Stimulated activated naive CD8-positive, alpha-beta T cell treated with anti-CD3 and anti-CD28 coated beads, Interleukin-15, amount 100 ng/mL, for 72 hours (primary cell): ENCODE data around the gene DAGLA.

Experiments
- ATAC-seq: fragments of 150-1000 bp; cut with Tn5 transposase; 2 replicates; pipeline ENCODE4 v1.10.0; 2021; ENCODE audit warnings: mild to moderate bottlenecking, moderate library complexity
- DNase-seq, 2 donors: peaks; one replicate each; pipeline ENCODE4 v3.0.0; 2021 to 2022
- H3K27ac Mint-ChIP-seq, 2 donors: one replicate each; pipeline ENCODE4 v1.8.0; 2022; ENCODE audit warnings: mild to moderate bottlenecking in 2 of 2, mixed read lengths in 2 of 2, moderate library complexity in 2 of 2
- H3K27me3 Mint-ChIP-seq: one replicate; pipeline ENCODE4 v1.8.0; 2022; ENCODE audit warnings: mixed read lengths
- H3K4me1 Mint-ChIP-seq: one replicate; pipeline ENCODE4 v1.8.0; 2022; ENCODE audit warnings: mild to moderate bottlenecking, mixed read lengths
- H3K4me3 Mint-ChIP-seq, 2 donors: one replicate each; pipeline ENCODE4 v1.8.0; 2022; ENCODE audit warnings: mild to moderate bottlenecking in 2 of 2, mixed read lengths in 2 of 2, moderate library complexity in 1 of 2
- H3K9me3 Mint-ChIP-seq, 2 donors: one replicate each; pipeline ENCODE4 v1.8.0; 2022; ENCODE audit warnings: mixed read lengths in 2 of 2

The DAGLA gene

DNA sequence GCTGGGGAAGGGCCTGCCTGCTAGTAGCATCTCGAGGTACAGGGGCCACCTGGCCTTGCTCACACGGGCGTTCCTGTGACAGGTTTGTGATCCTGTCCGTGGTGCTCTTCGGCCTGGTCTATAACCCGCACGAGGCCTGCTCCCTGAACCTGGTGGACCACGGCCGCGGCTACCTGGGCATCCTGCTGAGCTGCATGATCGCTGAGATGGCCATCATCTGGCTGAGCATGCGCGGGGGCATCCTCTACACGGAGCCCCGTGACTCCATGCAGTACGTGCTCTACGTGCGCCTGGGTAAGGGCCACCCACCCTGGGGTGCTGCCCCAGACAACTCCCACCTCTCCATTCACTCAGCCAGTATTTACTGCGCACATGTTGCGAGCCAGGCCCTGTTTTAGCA, 40.4 kb downstream of the DAGLA start:
- H3K9me3 Mint-ChIP-seq = no peaks in the 10 kb centered on the region
- H3K4me1 Mint-ChIP-seq = no peaks in the 10 kb centered on the region
- H3K27ac Mint-ChIP-seq = peak overlapping the region in 1 of 2 donors; percentile 34
- H3K27me3 Mint-ChIP-seq = no peaks in the 10 kb centered on the region
- no peak for DNase-seq
- ATAC-seq = no peak
- H3K4me3 Mint-ChIP-seq = no peak overlapping the region

DNA sequence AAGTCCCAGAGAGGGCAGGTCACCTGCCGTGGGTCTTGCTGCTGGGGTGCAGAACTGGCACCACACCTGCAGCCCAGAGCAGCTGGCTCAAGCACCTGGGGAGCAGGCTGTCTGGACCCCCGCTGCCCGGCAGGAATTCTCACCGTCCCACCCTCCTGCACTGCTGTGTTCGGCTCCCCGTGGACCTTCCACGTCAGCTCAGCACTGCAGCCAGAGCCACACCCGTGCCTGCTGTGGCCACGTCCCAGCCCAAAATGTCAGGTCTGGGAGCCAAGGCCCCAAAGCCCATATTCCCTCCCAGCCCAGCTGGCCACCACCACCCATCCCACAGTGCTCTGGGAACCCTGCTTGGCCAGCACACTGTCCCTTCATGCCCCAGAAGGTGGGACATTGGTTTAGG, 44.2 kb downstream of the DAGLA start:
- H3K9me3 Mint-ChIP-seq = no peaks in the 10 kb centered on the region
- no peaks in the 10 kb centered on the region for H3K27me3 Mint-ChIP-seq
- H3K4me3 Mint-ChIP-seq = no peak overlapping the region
- DNase-seq (no peak), ATAC-seq (no peak)
- peaks cover 6% of the 10 kb centered on the region for H3K4me1 Mint-ChIP-seq
- H3K27ac Mint-ChIP-seq = no peak overlapping the region

DNA sequence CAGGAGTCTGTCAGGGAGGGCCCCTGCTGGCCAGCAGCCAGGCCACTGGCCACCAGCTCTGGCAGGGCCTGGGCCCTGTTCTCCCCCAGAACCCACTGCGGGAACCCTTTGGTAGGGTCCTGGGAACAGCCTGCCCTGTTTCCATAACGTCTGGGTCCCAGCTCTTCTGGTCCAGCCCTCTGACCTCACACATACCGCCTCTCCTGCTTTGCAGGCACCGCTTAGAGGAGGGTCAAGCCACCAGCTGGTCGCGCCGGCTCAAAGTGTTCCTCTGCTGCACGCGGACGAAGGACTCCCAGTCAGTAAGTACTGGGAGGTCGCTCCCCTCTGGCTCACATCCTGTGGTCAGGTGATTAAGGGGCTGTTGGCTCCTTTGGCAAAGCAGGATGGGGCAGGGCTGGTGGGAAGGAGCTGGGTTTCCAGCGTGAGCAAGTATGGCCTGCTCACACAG, 45.6 kb downstream of the DAGLA start:
- no peak overlapping the region for H3K4me3 Mint-ChIP-seq
- ATAC-seq (no peak), DNase-seq (no peak)
- H3K27ac Mint-ChIP-seq = no peak overlapping the region
- no peaks in the 10 kb centered on the region for H3K9me3 Mint-ChIP-seq
- H3K27me3 Mint-ChIP-seq = no peaks in the 10 kb centered on the region
- peaks cover 6% of the 10 kb centered on the region for H3K4me1 Mint-ChIP-seq

DNA sequence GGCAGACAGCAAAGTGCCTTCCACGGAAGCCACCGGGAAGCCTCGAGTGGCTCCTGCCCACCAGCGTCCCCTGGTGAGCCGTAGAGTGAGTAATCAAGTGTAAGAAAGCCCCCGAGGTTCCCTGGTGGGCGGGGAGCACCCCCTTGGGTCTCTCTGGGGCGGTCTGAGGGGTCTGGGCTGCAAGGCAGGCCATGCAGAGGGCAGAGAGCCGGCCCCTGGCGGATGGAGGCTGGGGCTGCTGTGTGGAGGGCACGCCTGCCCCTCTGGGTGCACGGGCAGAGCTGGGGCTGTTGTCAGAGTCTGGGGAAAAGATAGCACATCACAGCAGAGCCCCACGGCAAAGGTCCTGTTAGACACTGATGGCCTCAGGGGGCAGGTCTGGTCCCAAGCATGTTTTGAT, 46.6 kb downstream of the DAGLA start:
- H3K27me3 Mint-ChIP-seq = no peaks in the 10 kb centered on the region
- peaks cover 6% of the 10 kb centered on the region for H3K4me1 Mint-ChIP-seq
- no peak for DNase-seq
- no peak overlapping the region for H3K4me3 Mint-ChIP-seq
- ATAC-seq = no peak
- no peaks in the 10 kb centered on the region for H3K9me3 Mint-ChIP-seq
- no peak overlapping the region for H3K27ac Mint-ChIP-seq

DNA sequence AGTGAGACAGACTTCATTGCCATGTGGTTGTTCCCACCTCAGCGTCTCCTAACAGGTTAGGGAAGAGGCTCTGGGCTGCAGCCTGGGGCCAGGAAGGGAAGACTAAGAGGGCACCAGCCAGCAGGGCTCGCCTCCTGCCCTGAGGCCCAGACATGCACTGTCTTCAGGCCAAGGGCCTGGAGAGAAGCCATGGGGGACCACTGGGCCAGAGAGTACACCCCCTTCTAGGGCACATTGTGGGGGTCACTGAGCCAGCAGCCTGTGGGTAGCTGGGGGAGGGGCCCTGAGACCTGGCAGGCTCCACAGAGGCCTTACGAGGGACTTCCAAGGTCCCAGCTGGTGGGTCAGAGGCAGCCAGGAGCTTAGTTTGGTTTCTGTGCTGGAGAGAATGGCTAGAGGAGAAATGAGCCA, 47.2 kb downstream of the DAGLA start:
- Mint-ChIP-seq H3K27ac (no peak overlapping the region), H3K9me3 (no peaks in the 10 kb centered on the region), H3K27me3 (no peaks in the 10 kb centered on the region), H3K4me3 (no peak overlapping the region), H3K4me1 (peaks cover 6% of the 10 kb centered on the region)
- ATAC-seq = no peak
- no peak for DNase-seq

DNA sequence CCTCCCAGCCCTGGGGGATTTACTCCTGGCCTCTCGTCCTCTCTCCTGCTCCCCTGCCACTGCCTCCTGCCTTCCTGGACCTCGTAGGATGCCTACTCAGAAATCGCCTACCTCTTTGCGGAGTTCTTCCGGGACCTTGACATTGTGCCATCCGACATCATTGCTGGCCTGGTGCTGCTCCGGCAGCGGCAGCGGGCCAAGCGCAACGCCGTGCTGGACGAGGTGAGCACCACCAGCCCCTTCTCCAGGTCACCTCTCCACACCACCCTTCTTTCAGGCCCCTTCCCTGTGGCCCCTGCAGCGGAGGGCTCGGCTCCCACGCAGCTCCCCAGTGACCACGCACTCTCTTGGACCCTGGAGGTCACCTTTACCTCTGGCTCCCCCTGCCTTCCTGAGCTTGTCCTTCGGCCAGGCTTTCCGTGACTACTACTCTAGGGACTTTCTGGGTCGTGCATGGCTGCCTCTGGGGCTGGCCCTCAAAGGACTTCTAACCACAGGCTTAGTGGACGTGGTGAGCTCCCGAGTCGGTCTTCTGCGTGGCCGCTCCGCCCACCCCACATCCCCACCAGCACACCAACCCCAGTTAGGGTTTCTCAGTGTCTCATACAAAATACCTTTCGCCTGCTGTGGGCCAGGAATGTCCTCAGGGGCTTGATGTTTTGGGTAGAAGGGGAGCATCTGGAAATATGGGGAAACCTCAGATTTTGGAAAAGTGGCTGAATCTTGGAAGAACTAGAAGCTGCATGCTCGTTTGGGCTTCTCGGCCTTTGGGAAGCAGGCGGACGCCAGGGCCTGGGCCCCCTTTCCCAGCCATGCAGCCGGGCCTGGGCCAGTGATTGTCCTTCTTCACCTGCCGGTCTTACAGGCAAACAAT, 48.1 kb downstream of the DAGLA start:
- Mint-ChIP-seq H3K27ac (peak overlapping the region in 1 of 2 donors; percentile 14), H3K9me3 (no peaks in the 10 kb centered on the region), H3K4me1 (peaks cover 9% of the 10 kb centered on the region), H3K27me3 (no peaks in the 10 kb centered on the region), H3K4me3 (no peak overlapping the region)
- ATAC-seq (no peak), DNase-seq (no peak)

DNA sequence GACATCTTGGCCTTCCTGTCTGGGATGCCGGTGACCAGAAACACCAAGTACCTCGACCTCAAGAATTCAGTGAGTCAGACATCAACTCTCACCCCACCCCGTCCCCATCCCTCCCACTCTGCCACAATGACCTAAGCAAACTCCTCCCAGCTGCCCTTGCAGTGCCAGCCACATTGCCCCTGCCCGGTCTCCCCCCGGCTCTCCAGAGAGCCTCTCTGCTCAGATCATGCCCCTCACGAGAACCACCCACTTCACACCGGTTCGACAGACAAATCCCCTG, 48.7 kb downstream of the DAGLA start:
- Mint-ChIP-seq H3K4me3 (no peak overlapping the region), H3K9me3 (no peaks in the 10 kb centered on the region), H3K27ac (peak overlapping the region; percentile 14), H3K4me1 (peaks cover 12% of the 10 kb centered on the region), H3K27me3 (no peaks in the 10 kb centered on the region)
- no peak for DNase-seq
- no peak for ATAC-seq

DNA sequence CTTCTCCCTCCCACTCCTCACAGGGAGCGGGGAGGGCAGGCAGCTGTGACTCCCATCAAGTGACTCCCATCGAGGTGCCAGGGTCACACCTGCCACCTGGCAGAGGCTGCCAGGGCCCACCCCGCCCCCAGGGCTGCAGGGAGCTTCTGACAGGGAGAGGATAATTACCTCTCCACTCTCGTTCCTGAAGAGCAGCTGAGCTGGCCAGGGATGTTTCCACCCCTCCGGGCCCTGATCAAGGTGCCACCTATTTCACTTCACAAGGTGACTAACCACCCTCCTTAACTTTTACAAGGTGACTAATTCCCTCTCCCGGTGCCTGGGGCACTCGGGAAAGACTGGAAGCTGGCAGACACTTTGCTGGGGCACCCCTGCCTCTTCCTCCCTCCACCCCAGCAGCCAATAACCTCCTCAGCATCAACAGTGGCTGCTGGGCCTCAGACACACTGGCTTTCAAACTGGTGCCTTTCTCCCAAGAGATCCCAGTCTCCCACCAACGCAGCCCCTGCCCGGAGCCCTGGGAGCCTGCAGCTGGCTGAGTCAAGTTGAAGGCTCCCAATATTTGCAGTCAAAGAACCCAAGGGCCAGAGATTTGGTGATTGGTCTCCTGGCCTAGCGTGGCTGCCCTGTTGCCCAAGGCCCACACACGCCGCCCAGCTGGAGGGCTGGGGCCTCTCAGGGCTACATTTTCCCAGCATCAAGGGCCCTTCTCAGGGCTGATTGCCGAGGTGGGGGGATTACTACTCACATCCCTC, 50.2 kb downstream of the DAGLA start:
- H3K4me3 Mint-ChIP-seq = no peak overlapping the region
- no peaks in the 10 kb centered on the region for H3K9me3 Mint-ChIP-seq
- H3K4me1 Mint-ChIP-seq = peaks cover 12% of the 10 kb centered on the region
- peak overlapping the region in 1 of 2 donors; percentile 2 for H3K27ac Mint-ChIP-seq
- ATAC-seq (no peak), DNase-seq (no peak)
- H3K27me3 Mint-ChIP-seq = no peaks in the 10 kb centered on the region

DNA sequence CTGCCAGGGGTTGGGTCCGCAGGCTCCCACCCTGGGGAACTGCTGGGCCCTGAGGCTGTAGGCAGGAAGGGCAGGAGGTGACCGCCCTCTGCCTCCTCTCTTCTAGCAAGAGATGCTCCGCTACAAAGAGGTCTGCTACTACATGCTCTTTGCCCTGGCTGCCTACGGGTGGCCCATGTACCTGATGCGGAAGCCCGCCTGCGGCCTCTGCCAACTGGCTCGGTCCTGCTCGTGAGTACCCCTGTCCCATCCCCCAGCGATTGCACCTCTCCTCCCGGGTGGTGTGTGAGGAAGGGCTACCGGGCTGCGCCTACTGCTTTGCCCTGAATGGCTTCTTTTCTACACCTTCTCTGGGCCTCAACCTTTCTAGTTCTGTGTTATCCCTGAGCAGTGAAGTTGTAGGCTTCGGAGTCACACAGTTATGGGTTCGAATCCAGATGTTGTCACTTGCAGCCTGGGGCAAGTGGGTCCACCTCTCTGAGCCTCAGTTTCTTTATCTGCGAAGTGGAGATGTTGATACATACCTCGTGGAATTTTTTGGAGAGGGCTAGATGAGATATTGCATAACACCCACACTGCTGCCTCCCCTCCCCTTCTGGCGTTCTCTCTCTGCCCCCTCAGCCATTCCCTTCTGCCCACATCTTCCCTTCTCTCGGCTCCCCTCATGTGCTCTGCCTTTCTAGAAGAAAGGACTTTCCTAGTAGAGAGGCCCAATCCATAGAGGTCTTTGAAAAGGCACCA, 51.2 kb downstream of the DAGLA start:
- Mint-ChIP-seq H3K27me3 (no peaks in the 10 kb centered on the region), H3K4me3 (no peak overlapping the region), H3K27ac (no peak overlapping the region), H3K9me3 (no peaks in the 10 kb centered on the region), H3K4me1 (peaks cover 12% of the 10 kb centered on the region)
- ATAC-seq (no peak), DNase-seq (no peak)

DNA sequence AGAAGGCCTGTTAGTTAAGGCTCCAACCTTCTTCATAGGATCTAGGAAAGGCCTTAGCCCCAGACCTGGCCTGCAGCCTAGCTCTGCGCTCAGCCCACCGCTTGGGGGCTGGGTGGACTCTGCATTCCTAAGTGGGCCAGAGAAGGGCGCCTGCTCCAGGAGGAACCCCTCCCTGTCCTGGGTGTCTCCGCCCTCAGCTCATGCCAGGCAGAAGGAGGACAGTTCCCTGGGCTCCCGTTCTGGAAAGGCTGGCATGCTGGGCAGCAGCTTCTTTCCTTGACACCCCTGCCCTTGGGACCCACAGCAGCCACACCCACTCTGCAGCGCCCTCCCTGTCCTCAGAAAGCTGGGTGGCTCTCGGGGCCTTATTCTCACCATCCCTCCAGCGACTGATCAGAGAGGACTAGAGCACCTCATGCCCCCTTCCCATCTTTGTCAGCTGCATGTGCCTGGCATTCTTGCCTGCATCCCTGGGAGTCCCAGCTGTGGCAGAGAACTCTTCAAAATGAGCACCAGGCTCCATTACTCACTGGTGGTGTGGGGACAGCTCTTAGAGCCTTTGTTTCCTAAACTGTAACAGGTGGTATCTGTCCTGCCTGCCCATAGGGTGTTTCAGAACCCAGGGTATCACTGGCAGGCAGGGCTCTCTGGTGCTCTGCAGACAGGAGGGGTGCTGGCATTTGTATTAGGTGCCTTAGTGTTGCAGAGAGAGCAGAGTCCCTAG, 51.9 kb downstream of the DAGLA start:
- peaks cover 12% of the 10 kb centered on the region for H3K4me1 Mint-ChIP-seq

DNA sequence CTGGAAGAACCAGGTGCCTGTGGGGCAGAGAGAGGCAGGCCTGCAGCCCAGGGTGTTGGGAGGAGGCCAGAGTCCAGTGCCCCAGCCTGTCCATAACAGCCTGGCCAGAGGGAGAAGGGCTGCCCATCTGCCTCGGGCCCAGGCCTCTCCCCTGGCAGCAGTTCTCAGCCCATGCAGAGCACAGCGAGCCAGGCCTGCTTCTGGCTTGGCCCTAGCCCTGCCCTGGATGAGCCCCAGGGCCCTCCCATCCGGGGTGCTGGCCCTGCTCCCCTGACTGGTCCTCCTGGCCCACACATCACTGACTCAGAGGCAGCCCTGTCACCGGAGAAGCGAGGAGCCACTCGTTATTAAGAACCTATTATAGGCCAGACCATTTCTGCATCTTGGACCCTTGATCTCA, 52.5 kb downstream of the DAGLA start:
- H3K4me1 Mint-ChIP-seq = peaks cover 12% of the 10 kb centered on the region
- H3K9me3 Mint-ChIP-seq = no peaks in the 10 kb centered on the region
- ATAC-seq = no peak
- H3K27ac Mint-ChIP-seq = no peak overlapping the region
- DNase-seq = no peak
- H3K4me3 Mint-ChIP-seq = no peak overlapping the region
- H3K27me3 Mint-ChIP-seq = no peaks in the 10 kb centered on the region

More for the DNA sequence above, 51.9 kb downstream of the DAGLA start:
- no peaks in the 10 kb centered on the region for H3K27me3 Mint-ChIP-seq
- H3K27ac Mint-ChIP-seq = no peak overlapping the region
- H3K9me3 Mint-ChIP-seq = no peaks in the 10 kb centered on the region
- DNase-seq (no peak), ATAC-seq (no peak)
- no peak overlapping the region for H3K4me3 Mint-ChIP-seq

DNA sequence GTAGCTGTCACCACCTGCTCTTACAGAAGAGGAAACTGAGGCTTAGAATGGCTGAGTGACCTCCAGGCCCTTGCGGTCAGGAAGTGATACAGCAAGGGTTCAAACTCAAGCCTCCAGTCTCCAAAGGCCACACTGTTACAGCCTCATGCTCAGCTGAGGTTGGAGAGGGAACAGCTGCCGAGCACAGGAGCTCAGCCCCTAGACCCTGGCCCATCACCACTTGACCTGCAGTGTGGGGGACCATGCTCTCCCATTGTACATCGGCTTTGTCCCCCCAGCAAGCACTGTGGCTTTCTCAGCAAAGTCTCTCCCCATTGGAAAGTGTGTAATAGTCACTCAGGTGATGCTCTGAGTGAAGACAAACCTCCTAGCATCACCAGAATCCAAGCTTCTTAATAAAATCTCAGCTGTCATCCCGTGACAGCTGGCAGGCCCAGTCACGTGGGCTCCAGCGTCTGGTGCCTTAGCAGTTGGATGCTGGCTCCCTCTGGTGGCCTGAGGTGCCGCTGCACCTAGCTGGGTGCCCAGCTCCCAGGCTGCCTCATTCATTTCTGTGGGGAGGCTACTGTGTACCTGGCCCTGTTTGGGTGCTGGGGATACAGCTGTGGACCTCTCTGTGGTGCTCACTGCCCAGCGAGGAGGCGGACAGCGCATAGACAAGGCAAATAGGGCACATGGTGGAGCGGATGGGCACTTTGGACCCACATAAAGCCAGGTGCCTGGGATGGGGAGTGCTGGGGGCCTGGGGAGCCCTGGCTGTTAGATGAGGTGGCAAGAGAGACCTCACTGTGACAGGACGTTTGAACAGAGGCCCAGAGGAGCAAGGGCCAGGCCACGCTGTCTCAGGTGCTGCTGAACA, 53.2 kb downstream of the DAGLA start:
- Mint-ChIP-seq H3K4me3 (no peak overlapping the region), H3K27ac (no peak overlapping the region), H3K9me3 (no peaks in the 10 kb centered on the region), H3K4me1 (peaks cover 12% of the 10 kb centered on the region), H3K27me3 (no peaks in the 10 kb centered on the region)
- DNase-seq = peak; percentile 76 to 83
- peak; percentile 90 for ATAC-seq

DNA sequence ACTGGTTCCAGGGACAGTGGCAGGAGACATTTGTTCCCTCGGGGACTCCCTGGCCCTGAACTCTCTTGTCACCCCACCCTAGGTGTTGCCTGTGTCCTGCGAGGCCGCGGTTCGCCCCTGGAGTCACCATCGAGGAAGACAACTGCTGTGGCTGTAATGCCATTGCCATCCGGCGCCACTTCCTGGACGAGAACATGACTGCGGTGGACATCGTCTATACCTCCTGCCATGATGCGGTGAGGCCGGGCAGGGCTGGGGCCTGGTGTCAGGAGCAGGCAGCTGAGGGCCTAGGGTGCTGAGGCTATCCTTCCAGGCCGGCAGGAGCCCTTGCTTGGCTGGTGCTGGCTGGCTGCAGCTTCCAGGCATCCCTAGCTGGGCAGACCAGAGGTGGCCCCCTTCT, 54.6 kb downstream of the DAGLA start:
- ATAC-seq (no peak), DNase-seq (no peak)
- peaks cover 6% of the 10 kb centered on the region for H3K4me1 Mint-ChIP-seq
- H3K9me3 Mint-ChIP-seq = no peaks in the 10 kb centered on the region
- H3K27me3 Mint-ChIP-seq = no peaks in the 10 kb centered on the region
- H3K4me3 Mint-ChIP-seq = no peak overlapping the region
- no peak overlapping the region for H3K27ac Mint-ChIP-seq

DNA sequence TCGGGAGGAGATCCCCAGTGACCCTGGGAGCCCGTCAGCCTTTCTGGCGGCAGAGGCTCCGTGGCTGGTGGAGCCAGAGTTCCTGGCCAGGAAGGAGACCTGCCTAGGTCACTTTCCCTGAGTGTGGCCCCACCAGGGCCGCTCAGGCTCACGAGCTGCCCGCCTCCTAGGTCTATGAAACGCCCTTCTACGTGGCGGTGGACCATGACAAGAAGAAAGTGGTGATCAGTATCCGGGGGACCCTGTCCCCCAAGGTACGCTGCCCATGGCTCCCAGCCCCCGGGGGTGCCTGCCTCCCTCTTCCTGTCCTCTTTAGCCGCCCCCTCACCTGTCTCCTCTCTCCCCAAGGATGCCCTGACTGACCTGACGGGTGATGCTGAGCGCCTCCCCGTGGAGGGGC, 55.2 kb downstream of the DAGLA start:
- H3K27ac Mint-ChIP-seq = no peak overlapping the region
- no peak overlapping the region for H3K4me3 Mint-ChIP-seq
- H3K4me1 Mint-ChIP-seq = peaks cover 6% of the 10 kb centered on the region
- H3K27me3 Mint-ChIP-seq = no peaks in the 10 kb centered on the region
- no peak for DNase-seq
- ATAC-seq = no peak
- no peaks in the 10 kb centered on the region for H3K9me3 Mint-ChIP-seq

DNA sequence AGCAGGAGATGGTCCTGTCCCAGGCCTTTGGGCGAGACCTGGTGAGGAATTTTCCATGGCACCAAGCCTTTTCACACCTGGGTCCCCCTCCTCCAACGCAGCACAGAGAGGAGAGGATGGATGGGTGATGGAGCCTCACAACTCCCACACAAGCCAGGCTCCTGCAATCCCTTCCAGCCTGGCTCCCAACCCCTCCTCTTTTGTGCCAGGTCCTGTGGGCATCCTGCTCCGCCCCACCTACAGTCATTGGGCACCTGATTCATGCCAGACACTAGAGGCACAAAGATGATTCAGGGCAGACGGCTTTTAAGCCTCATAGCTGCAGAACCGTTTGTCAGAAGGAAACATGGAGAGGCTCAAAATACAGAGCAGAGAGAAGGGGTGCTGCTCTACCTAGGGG, 56.1 kb downstream of the DAGLA start:
- DNase-seq (no peak), ATAC-seq (no peak)
- Mint-ChIP-seq H3K27me3 (no peaks in the 10 kb centered on the region), H3K4me3 (no peak overlapping the region), H3K27ac (no peak overlapping the region), H3K9me3 (no peaks in the 10 kb centered on the region), H3K4me1 (peaks cover 6% of the 10 kb centered on the region)
